Measurements from ENCODE around the gene ARHGAP29. TPM values are rescaled to one million over a fixed set of nuclear protein-coding genes. Genes with fewer than 3 reads are reported as not detected.

ARHGAP29 gene, protein sequence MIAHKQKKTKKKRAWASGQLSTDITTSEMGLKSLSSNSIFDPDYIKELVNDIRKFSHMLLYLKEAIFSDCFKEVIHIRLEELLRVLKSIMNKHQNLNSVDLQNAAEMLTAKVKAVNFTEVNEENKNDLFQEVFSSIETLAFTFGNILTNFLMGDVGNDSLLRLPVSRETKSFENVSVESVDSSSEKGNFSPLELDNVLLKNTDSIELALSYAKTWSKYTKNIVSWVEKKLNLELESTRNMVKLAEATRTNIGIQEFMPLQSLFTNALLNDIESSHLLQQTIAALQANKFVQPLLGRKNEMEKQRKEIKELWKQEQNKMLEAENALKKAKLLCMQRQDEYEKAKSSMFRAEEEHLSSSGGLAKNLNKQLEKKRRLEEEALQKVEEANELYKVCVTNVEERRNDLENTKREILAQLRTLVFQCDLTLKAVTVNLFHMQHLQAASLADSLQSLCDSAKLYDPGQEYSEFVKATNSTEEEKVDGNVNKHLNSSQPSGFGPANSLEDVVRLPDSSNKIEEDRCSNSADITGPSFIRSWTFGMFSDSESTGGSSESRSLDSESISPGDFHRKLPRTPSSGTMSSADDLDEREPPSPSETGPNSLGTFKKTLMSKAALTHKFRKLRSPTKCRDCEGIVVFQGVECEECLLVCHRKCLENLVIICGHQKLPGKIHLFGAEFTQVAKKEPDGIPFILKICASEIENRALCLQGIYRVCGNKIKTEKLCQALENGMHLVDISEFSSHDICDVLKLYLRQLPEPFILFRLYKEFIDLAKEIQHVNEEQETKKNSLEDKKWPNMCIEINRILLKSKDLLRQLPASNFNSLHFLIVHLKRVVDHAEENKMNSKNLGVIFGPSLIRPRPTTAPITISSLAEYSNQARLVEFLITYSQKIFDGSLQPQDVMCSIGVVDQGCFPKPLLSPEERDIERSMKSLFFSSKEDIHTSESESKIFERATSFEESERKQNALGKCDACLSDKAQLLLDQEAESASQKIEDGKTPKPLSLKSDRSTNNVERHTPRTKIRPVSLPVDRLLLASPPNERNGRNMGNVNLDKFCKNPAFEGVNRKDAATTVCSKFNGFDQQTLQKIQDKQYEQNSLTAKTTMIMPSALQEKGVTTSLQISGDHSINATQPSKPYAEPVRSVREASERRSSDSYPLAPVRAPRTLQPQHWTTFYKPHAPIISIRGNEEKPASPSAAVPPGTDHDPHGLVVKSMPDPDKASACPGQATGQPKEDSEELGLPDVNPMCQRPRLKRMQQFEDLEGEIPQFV
- total RNA-seq, result 35.1 TPM

DNA sequence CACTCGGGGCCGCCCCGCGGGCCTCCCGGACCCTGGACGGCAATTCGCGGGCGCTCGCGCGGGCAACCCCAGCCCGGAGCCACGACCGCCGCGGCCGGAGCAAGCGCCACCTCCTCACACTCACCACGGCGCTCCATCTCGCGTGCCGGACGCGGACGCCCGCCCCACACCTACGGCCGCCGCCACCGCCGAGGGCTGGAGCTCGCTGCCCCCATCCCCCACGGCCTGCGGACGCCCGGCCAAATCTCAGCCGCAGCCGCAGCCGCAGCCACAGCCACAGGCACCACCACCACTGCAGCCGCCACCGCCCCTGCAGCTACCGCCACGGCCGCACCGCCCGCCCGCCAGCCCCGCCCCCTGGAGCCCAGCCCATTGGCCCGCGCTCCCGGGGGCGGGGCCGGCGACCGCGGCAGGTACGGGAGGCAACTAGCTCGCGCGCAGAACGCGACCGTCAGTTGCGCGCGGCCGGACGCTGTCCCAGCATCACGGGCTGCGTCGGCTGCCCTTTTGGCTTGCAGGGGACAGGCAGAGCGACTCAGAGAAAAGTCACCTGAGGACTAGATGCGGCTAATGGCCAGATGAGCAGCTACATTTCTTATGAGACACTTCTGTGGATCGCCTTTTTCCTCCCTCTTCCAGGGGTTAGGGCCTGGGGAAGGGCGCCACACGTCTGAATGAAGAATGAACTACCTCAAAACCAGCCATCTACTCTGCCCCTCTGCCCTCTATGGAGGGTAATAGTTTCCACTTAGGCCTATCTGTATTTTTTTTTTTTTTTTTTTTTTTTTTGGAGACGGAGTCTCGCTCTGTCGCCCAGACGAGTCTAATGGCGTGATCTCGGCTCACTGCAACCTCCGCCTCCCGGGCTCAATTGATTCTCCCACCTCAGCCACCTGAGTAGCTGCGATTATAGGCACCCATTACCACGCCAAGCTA is at the start of gene ARHGAP29:
ARHGAP29 (minus strand) TSS at position 294 of the 936 bp plus-strand sequence. CDS start 5,973 bp downstream, outside the sequence.
- peaks cover 0 to 1% of the 10 kb centered on the region in 2 donors for H3K9me3 ChIP-seq
- peak within 1 kb of the TSS; percentile 63 to 90 for H3K4me3 ChIP-seq
- H3K4me1 ChIP-seq, result no peaks in the 10 kb centered on the region
- TF ChIP-seq, protein P1, sequence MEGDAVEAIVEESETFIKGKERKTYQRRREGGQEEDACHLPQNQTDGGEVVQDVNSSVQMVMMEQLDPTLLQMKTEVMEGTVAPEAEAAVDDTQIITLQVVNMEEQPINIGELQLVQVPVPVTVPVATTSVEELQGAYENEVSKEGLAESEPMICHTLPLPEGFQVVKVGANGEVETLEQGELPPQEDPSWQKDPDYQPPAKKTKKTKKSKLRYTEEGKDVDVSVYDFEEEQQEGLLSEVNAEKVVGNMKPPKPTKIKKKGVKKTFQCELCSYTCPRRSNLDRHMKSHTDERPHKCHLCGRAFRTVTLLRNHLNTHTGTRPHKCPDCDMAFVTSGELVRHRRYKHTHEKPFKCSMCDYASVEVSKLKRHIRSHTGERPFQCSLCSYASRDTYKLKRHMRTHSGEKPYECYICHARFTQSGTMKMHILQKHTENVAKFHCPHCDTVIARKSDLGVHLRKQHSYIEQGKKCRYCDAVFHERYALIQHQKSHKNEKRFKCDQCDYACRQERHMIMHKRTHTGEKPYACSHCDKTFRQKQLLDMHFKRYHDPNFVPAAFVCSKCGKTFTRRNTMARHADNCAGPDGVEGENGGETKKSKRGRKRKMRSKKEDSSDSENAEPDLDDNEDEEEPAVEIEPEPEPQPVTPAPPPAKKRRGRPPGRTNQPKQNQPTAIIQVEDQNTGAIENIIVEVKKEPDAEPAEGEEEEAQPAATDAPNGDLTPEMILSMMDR (IDR thresholded peaks at IDR 0.05), result no peak
- H3K36me3 ChIP-seq, result no peaks in the 10 kb centered on the region
- intact Hi-C loops (cut with DNase I), result loop anchor here (1.0 to 5.0 kb wide), 6 partner anchors 10 to 329 kb away; partner anchors contain the start of genes ABCD3 and GCLM
- no peaks in the 10 kb centered on the region for H3K27me3 ChIP-seq
- DNase-seq (ENCODE audit: low spot score in 2 of 2), result peak; percentile 14 to 86
- peak within 1 kb of the TSS; percentile 81 to 86 for H3K27ac ChIP-seq

DNA sequence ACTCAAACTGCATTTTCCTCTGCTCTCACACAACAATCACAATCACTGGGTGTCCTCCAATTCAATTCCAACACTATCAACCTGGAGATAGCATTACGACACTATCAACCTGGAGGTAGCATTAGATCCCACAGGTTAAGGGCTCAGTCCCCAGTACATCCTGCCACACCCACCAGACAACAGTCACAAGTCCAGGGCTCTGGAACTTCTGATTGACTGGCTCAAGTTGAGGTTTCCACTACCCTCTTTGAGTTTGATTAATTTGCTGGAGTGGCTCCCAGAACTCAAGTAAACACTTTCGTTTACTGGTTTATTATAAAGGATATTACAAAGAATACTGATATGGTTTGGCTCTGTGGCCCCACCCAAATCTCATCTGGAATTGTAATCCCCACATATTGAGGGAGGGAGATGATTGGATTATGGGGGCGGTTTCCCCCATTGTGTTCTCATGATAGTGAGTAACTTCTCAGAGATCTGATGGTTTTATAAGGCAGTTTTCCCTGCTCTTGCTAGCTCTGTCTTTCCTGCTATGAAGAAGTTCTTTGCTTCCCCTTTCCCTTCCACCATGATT is 49.6 kb upstream of the ARHGAP29 start:
- no peaks in the 10 kb centered on the region for H3K9me3 ChIP-seq
- no peaks in the 10 kb centered on the region for H3K4me1 ChIP-seq
- no peaks in the 10 kb centered on the region for H3K27me3 ChIP-seq
- TF ChIP-seq, protein P1 (IDR thresholded peaks at IDR 0.05), result no peak
- DNase-seq (ENCODE audit: low spot score in 2 of 2), result no peak
- H3K27ac ChIP-seq, result no peak overlapping the region
- no peaks in the 10 kb centered on the region for H3K36me3 ChIP-seq
- intact Hi-C loops (cut with DNase I), result no loop called here
- no peak overlapping the region for H3K4me3 ChIP-seq

DNA sequence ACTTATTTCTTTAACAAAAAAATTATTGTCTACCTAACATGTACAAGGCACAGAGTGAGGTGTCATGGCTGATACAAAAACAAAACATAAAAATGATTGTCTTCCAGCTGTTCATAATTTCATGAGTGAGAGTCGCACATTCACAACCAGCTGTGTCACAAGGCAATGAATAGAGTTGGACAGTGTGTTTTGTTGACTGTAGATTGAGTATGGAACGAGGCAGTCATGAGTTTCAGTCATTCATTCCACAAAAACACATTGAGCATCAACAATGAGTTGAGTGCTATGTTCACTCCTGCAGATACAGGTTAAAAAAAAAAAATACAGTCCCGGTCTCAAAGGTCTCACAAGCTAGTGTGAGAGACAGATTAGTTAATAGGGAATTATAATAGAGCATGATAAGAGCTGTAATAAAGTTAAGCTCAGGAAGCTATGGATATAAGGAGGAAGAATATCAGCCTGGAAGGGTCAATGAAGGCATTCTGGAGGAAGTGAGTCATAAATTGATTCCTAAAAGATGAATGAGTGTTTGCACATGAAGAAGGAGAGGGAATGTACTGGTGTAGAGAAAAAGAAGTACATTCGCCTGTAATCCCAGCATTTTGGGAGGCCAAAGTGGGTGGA is 47.8 kb upstream of the ARHGAP29 start:
- intact Hi-C loops (cut with DNase I), result no loop called here
- no peaks in the 10 kb centered on the region for H3K36me3 ChIP-seq
- no peaks in the 10 kb centered on the region for H3K4me1 ChIP-seq
- H3K9me3 ChIP-seq, result no peaks in the 10 kb centered on the region
- DNase-seq (ENCODE audit: low spot score in 2 of 2), result no peak
- H3K27ac ChIP-seq, result no peak overlapping the region
- H3K4me3 ChIP-seq, result no peak overlapping the region
- H3K27me3 ChIP-seq, result no peaks in the 10 kb centered on the region
- TF ChIP-seq, protein P1 (IDR thresholded peaks at IDR 0.05), result no peak

DNA sequence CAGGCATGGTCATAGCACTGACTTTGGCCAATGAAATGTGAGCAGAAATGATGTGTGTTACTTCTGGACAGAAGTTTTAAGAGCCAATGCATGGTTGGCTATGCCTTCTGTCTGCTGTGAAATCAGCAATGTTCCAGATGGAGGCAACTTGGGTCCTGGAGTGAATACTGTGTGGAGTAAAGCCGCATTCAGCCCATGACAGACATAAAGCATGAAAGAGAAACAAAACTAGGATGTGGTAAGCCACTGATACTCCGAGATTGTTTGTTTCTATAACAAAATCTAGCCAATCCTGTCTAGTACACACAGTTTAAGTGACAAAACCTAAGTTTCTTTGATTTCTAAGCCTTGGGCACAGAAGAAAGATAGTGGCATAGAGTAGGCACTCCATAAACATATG is 47.1 kb upstream of the ARHGAP29 start:
- Histone ChIP-seq H3K9me3 (no peaks in the 10 kb centered on the region), H3K36me3 (no peaks in the 10 kb centered on the region), H3K4me3 (no peak overlapping the region), H3K4me1 (no peaks in the 10 kb centered on the region), H3K27me3 (no peaks in the 10 kb centered on the region), H3K27ac (no peak overlapping the region)
- intact Hi-C loops (cut with DNase I), result no loop called here
- TF ChIP-seq, protein P1 (IDR thresholded peaks at IDR 0.05), result no peak
- DNase-seq (ENCODE audit: low spot score in 2 of 2), result no peak

All from ascending aorta (tissue), 2 donors.